Loucy (cell line): ENCODE data around the gene ADAT1.

Experiments
- H2AFZ ChIP-seq: fragments of 200-600 bp; sonication (generic); 2 replicates; pipeline ENCODE4 v1.6.0; 2016; ENCODE audit warnings: antibody characterized with exemption, mild to moderate bottlenecking, low read length, moderate library complexity
- H3F3A ChIP-seq: fragments of 200-600 bp; 2 replicates; pipeline ENCODE4 v1.6.0; 2016; ENCODE audit warnings: antibody characterized with exemption, low read depth, mild to moderate bottlenecking
- H3K27me3 ChIP-seq: fragments of 200-600 bp; sonication (generic); 2 replicates; pipeline ENCODE4 v1.6.1; 2014; ENCODE audit warnings: low read length, mild to moderate bottlenecking; ENCODE audit not compliant: insufficient read depth, poor library complexity, severe bottlenecking
- H3K36me3 ChIP-seq: fragments of 200-600 bp; sonication (generic); 2 replicates; pipeline ENCODE4 v1.6.1; 2016; ENCODE audit warnings: low read length; ENCODE audit not compliant: insufficient read depth
- H3K4me1 ChIP-seq: fragments of 200-600 bp; sonication (generic); 2 replicates; pipeline ENCODE4 v1.5.1; 2014; ENCODE audit warnings: low read length, mild to moderate bottlenecking; ENCODE audit not compliant: insufficient read depth, poor library complexity, severe bottlenecking
- H3K4me2 ChIP-seq: fragments of 200-600 bp; sonication (generic); 2 replicates; pipeline ENCODE4 v1.6.0; 2014; ENCODE audit warnings: antibody characterized with exemption, low read length, low read depth, mild to moderate bottlenecking; ENCODE audit not compliant: poor library complexity, severe bottlenecking
- H3K4me3 ChIP-seq: fragments of 200-600 bp; sonication (generic); 2 replicates; pipeline ENCODE4 v1.5.1; 2014; ENCODE audit warnings: low read length, mild to moderate bottlenecking, mixed read lengths; ENCODE audit not compliant: poor library complexity, severe bottlenecking
- H3K79me2 ChIP-seq: fragments of 200-600 bp; sonication (generic); 2 replicates; pipeline ENCODE4 v1.6.1; 2014; ENCODE audit warnings: low read length; ENCODE audit not compliant: insufficient read depth
- H3K9ac ChIP-seq: fragments of 200-600 bp; sonication (generic); 2 replicates; pipeline ENCODE4 v1.6.0; 2014; ENCODE audit warnings: mild to moderate bottlenecking, low read depth, low read length, moderate library complexity; ENCODE audit not compliant: poor library complexity, severe bottlenecking
- H3K9me2 ChIP-seq: fragments of 200-600 bp; sonication (generic); replicated peaks from 2 replicates; pipeline ENCODE4 v1.6.1; 2016; ENCODE audit warnings: low read depth, low read length, mixed read lengths
- H3K9me3 ChIP-seq: fragments of 200-600 bp; sonication (generic); 2 replicates; pipeline ENCODE4 v1.6.1; 2014; ENCODE audit warnings: mild to moderate bottlenecking, antibody characterized with exemption, low read length, low read depth; ENCODE audit not compliant: insufficient read depth
- H4K20me1 ChIP-seq: fragments of 200-600 bp; sonication (generic); 2 replicates; pipeline ENCODE4 v1.6.0; 2014; ENCODE audit warnings: antibody characterized with exemption, low read length, mild to moderate bottlenecking; ENCODE audit not compliant: insufficient read depth, poor library complexity, severe bottlenecking
- CTCF ChIP-seq: fragments of 200-600 bp; sonication (generic); conservative IDR thresholded peaks from 2 replicates; pipeline ENCODE4 v1.5.1; 2014; ENCODE audit warnings: mild to moderate bottlenecking, antibody characterized with exemption, low read length
- EZH2phosphoT487 ChIP-seq: fragments of 200-600 bp; IDR thresholded peaks from 2 replicates; pipeline ENCODE4 v1.6.1; 2018; ENCODE audit warnings: antibody characterized with exemption, mild to moderate bottlenecking, moderate library complexity, borderline replicate concordance

Gene ADAT1

GRCh38 chr16:75624921-75625334, 1.8 kb upstream of the ADAT1 start:
- Histone ChIP-seq H3F3A (peaks cover 17% of the 10 kb centered on the region), H4K20me1 (peaks cover 5% of the 10 kb centered on the region), H3K9me2 (no peaks in the 10 kb centered on the region), H3K4me2 (no peak overlapping the region), H3K27me3 (no peaks in the 10 kb centered on the region), H3K4me3 (no peak overlapping the region), H3K9ac (no peak overlapping the region), H3K36me3 (peaks cover 35% of the 10 kb centered on the region; the same call in 1 of the 2 replicates), H2AFZ (no peak overlapping the region), H3K4me1 (peaks cover 59% of the 10 kb centered on the region), H3K9me3 (no peaks in the 10 kb centered on the region), H3K79me2 (peaks cover 23% of the 10 kb centered on the region; the same call in 1 of the 2 replicates)
- TF ChIP-seq CTCF: no peak
- TF ChIP-seq EZH2phosphoT487: no peak

GRCh38 chr16:75621170-75621477, 2.0 kb downstream of the ADAT1 start:
- Histone ChIP-seq H4K20me1 (no peaks in the 10 kb centered on the region), H2AFZ (no peak overlapping the region), H3K9ac (peak overlapping the region; percentile 89), H3K4me3 (peak overlapping the region; percentile 89), H3K79me2 (peaks cover 24% of the 10 kb centered on the region; the same call in 1 of the 2 replicates), H3K4me2 (peak overlapping the region; percentile 95), H3K4me1 (peaks cover 29% of the 10 kb centered on the region), H3K9me3 (no peaks in the 10 kb centered on the region), H3K27me3 (no peaks in the 10 kb centered on the region), H3F3A (no peaks in the 10 kb centered on the region), H3K9me2 (no peaks in the 10 kb centered on the region), H3K36me3 (peaks cover 13% of the 10 kb centered on the region; the same call in 1 of the 2 replicates)
- no peak for TF ChIP-seq EZH2phosphoT487
- TF ChIP-seq CTCF: peak; percentile 77

GRCh38 chr16:75620326-75621169, 2.5 kb downstream of the ADAT1 start:
- H2AFZ ChIP-seq: no peak overlapping the region
- no peak overlapping the region for H3K9ac ChIP-seq

More at GRCh38 chr16:75620326-75621169, 2.5 kb downstream of the ADAT1 start:
- peaks cover 24% of the 10 kb centered on the region; the same call in 1 of the 2 replicates for H3K79me2 ChIP-seq
- H4K20me1 ChIP-seq: no peaks in the 10 kb centered on the region
- TF ChIP-seq CTCF: no peak
- TF ChIP-seq EZH2phosphoT487: no peak
- peak overlapping the region; percentile 89 for H3K4me3 ChIP-seq
- H3F3A ChIP-seq: no peaks in the 10 kb centered on the region
- H3K4me1 ChIP-seq: peaks cover 27% of the 10 kb centered on the region
- peaks cover 7% of the 10 kb centered on the region; the same call in 1 of the 2 replicates for H3K36me3 ChIP-seq
- no peaks in the 10 kb centered on the region for H3K9me3 ChIP-seq
- H3K27me3 ChIP-seq: no peaks in the 10 kb centered on the region
- H3K4me2 ChIP-seq: peak overlapping the region; percentile 95
- H3K9me2 ChIP-seq: no peaks in the 10 kb centered on the region
